Psoas muscle (tissue), 8 donors: ENCODE results near the gene HBG2. TPM values are rescaled to one million over a fixed set of nuclear protein-coding genes. Genes with fewer than 3 reads are reported as not detected.
"Not testable (repeated sequence)": the region's sequence is repeated elsewhere in the genome, so short reads cannot be mapped to it uniquely, and the experiment has no call there.

Source experiments
- ATAC-seq, 4 donors: fragments of 200-7000 bp; cut with Tn5 transposase; one replicate each; pipeline ENCODE4 v1.9.1; 2020; ENCODE audit warnings: moderate library complexity in 3 of 4, mild to moderate bottlenecking in 2 of 4
- DNase-seq, 2 donors: peaks; one replicate each; pipeline ENCODE4 v3.0.0-alpha.2; 2020
- H3K27ac ChIP-seq: fragments of 200-600 bp; one replicate; pipeline ENCODE4 v1.8.0; 2022
- H3K27me3 ChIP-seq, 3 donors: fragments of 200-600 bp in 1 of 3; one replicate each; pipeline versions ENCODE4 v1.6.1 to v1.8.0; 2013 to 2022; ENCODE audit warnings: low read length in 2 of 3, mild to moderate bottlenecking in 2 of 3, moderate library complexity in 1 of 3; ENCODE audit not compliant: insufficient read depth in 3 of 3
- H3K36me3 ChIP-seq, 2 donors: fragments of 200-600 bp in 1 of 2; one replicate each; pipeline versions ENCODE4 v1.6.1 to v1.8.0; 2013 to 2022; ENCODE audit warnings: low read depth in 1 of 2, mild to moderate bottlenecking in 1 of 2, moderate library complexity in 1 of 2; ENCODE audit not compliant: insufficient read depth in 1 of 2
- H3K4me1 ChIP-seq: fragments of 200-600 bp; one replicate; pipeline ENCODE4 v1.8.0; 2022
- H3K4me3 ChIP-seq: fragments of 200-600 bp; one replicate; pipeline ENCODE4 v1.8.0; 2022; ENCODE audit warnings: mild to moderate bottlenecking
- H3K9me3 ChIP-seq: fragments of 200-600 bp; one replicate; pipeline ENCODE4 v1.8.0; 2022
- WGBS, 3 donors: extraction: QIAGEN DNeasy Blood & Tissue Kit; methylation state at CpG; one replicate each; pipeline versions ENCODE4 v1.1.6 to v1.1.7; 2013; 5-methylcytosine and 5-hydroxymethylcytosine counted together
- intact Hi-C, 2 donors: fragments of 100-400 bp; cut with DNase I; formaldehyde crosslinking; loops; one replicate each; pipeline versions ENCODE4 v1.11.0 to v1.14.2; 2022
- polyA plus RNA-seq, 3 donors: library from polyadenylated mRNA; stranded (reverse); fragments of 200-250 nt; gene quantifications; one replicate each; pipeline ENCODE4 v1.2.3, GENCODE V29; 2013
- total RNA-seq, 4 donors: library from RNA; stranded (reverse); fragmentation: NEBNext Ultra II Directional in 2 of 4; extraction: Animal tissue kit (Norgen Biotek cat#: 25700) in 2 of 4; gene quantifications; one replicate each; pipeline versions ENCODE4 v1.2.1 to v1.2.4, GENCODE V29; 2021 to 2023
- TF ChIP-seq, protein P1 (sequence below): fragments of 200-600 bp; IDR thresholded peaks from one replicate; pipeline ENCODE4 v1.8.0; 2022; ENCODE audit warnings: antibody characterized with exemption
- donor health status: healthy with polysubstance abuse.
- donor health status: DM: no; HTN: no; CAD: no; lungs with moderate emphysema.
- donor health status: Bipolar disorder and iron deficiency.
- donor health status: healthy.
- donor health status: DM: yes; HTN: yes; CAD: no.
- donor health status: DM: no; HTN: no; CAD: no.
- donor health status: DM: no; HTN: no; CAD: no.
- donor health status: DM: yes; HTN: yes; CAD: no.

The HBG2 gene
- total and polyA plus RNA-seq, 7 donors, result 1.0 TPM; not detected in 6

DNA sequence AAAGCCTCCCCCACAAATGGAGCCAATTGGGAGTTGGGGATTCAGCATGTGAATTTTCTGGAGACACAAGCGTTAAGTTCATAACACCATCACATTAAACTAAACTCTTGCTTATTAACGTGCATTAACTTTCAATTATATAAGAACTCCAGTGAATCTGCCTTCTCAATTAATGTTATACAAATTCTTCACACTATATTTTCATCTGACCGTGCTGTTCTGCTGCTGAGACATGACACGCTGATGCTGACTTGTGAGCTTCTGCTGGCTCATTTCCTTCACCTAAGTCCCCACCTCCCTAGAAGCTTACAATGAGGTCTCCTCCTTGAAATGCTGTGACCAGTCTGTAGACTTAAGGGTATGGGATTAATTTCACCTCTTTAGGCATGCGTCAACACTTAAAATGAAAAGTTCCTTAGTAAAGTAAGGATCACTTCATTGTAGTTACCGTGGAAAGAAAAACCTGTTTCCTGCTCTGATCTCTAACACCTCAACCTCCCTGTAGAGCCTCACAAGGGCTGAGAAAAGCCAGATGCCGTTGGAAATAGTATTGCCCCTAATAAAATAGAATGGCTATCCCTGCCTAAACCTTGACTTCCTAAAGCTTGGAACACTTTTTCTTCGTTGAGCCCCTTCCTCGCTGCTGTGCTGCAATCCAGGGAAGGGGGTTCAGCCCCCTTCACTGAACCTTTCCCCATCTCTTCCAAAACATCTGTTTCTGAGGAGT is 2.2 kb downstream of the HBG2 start:
- Histone ChIP-seq H3K36me3 (no peaks in the 10 kb centered on the region), H3K9me3 (no peaks in the 10 kb centered on the region), H3K27ac (no peak overlapping the region), H3K4me3 (no peak overlapping the region), H3K4me1 (no peaks in the 10 kb centered on the region), H3K27me3 (no peaks in the 10 kb centered on the region)
- TF ChIP-seq, protein P1, sequence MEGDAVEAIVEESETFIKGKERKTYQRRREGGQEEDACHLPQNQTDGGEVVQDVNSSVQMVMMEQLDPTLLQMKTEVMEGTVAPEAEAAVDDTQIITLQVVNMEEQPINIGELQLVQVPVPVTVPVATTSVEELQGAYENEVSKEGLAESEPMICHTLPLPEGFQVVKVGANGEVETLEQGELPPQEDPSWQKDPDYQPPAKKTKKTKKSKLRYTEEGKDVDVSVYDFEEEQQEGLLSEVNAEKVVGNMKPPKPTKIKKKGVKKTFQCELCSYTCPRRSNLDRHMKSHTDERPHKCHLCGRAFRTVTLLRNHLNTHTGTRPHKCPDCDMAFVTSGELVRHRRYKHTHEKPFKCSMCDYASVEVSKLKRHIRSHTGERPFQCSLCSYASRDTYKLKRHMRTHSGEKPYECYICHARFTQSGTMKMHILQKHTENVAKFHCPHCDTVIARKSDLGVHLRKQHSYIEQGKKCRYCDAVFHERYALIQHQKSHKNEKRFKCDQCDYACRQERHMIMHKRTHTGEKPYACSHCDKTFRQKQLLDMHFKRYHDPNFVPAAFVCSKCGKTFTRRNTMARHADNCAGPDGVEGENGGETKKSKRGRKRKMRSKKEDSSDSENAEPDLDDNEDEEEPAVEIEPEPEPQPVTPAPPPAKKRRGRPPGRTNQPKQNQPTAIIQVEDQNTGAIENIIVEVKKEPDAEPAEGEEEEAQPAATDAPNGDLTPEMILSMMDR, result no peak
- intact Hi-C loops, result no loop called here
- DNase-seq (no peak), ATAC-seq (no peak)
- WGBS, 3 donors, result 44 to 53% (median 45%) methylated on average over 9 of the region's 9 CpGs

DNA sequence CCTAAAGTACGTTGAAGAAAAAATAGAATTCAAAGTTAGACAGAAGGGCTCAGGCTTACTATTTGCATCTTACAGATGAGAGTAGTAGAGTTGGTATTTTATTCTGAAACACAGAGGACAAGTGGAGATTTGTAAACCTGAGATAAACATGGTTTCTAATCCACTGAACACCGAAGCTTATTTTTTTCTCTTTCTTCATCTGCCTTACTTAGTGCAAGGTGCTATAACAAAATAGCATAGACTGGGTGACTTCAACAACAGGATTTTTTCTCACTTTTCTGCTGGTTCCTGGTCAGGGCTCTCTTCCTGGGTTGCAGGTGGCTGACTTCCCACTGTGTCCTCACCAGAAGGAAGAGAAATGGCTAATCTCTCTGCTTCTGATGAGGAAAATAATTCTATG is 2.8 kb downstream of the HBG2 start:
- Histone ChIP-seq H3K4me1 (no peaks in the 10 kb centered on the region), H3K9me3 (no peaks in the 10 kb centered on the region), H3K36me3 (no peaks in the 10 kb centered on the region), H3K4me3 (no peak overlapping the region), H3K27me3 (no peaks in the 10 kb centered on the region), H3K27ac (no peak overlapping the region)
- DNase-seq, result no peak
- TF ChIP-seq, protein P1, result no peak
- intact Hi-C loops, result no loop called here
- 22 to 69% (median 64%) methylated on average over 2 of the region's 2 CpGs for WGBS, 3 donors
- ATAC-seq, result no peak

DNA sequence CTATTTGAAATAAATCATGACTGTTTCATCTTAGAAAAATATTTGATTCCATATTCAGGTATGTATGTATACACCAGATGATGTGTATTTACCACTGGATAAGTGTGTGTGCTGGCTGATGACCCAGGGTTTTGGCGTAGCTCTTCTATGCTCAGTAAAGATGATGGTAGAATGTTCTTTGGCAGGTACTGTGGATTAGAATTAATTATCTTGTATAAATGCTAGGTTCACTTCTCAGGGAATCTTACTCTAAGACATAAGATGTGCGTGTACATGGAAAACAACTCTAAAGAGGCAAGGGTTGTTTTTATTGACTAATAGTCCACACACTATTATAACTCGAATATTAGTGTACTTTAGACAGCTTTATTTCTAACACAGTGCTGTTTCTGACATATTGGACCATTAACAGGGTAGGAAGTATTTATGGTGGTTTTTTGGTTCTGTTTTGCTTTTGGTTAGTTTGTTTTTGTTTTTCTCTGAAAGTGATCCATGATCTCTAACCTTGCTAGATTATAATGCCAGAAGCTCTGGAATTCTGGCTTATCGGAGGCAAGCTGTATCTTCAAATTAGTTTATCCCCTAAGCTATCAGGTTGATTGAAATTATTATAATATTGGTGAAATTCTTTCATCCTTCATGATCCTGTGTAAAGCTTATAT is 3.9 kb downstream of the HBG2 start:
- DNase-seq (no peak), ATAC-seq (no peak)
- Histone ChIP-seq H3K9me3 (no peaks in the 10 kb centered on the region), H3K27me3 (no peaks in the 10 kb centered on the region), H3K4me3 (no peak overlapping the region), H3K36me3 (no peaks in the 10 kb centered on the region), H3K27ac (no peak overlapping the region), H3K4me1 (no peaks in the 10 kb centered on the region)
- intact Hi-C loops, result no loop called here
- 78 to 87% (median 84%) methylated on average over 4 of the region's 4 CpGs for WGBS, 3 donors
- TF ChIP-seq, protein P1, result no peak

DNA sequence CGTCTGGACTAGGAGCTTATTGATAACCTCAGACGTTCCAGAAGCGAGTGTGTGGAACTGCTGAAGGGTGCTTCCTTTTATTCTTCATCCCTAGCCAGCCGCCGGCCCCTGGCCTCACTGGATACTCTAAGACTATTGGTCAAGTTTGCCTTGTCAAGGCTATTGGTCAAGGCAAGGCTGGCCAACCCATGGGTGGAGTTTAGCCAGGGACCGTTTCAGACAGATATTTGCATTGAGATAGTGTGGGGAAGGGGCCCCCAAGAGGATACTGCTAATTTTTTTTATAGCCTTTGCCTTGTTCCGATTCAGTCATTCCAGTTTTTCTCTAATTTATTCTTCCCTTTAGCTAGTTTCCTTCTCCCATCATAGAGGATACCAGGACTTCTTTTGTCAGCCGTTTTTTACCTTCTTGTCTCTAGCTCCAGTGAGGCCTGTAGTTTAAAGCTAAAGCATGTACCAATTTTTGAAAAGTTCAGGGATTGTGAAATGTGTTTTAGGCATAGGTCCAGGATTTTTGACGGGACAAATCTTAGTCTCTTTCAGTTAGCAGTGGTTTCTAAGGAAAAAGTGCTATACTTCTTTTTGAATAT is 4.7 kb downstream of the HBG2 start, which contains the start of gene HBG1:
Gene HBG1 (minus strand): TSS at position 51 of the 590 bp plus-strand sequence. CDS start 53 bp downstream, outside the sequence.
- H3K4me3 ChIP-seq, intact Hi-C loops, ATAC-seq, H3K4me1 ChIP-seq, H3K9me3 ChIP-seq, H3K27me3 ChIP-seq, H3K27ac ChIP-seq, H3K36me3 ChIP-seq, DNase-seq: not testable (repeated sequence)
- 73 to 77% (median 76%) methylated on average over 3 of the region's 9 CpGs for WGBS, 3 donors

DNA sequence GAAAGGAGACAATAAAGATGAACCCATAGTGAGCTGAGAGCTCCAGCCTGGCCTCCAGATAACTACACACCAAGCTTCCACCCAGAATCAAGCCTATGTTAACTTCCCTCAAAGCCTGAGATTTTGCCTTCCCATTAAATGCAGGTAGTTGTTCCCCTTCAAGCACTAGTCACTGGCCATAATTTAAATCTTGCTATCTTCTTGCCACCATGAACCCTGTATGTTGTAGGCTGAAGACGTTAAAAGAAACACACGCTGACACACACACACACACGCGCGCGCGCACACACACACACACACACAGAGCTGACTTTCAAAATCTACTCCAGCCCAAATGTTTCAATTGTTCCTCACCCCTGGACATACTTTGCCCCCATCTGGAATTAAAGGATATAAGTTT is 6.1 kb downstream of the HBG2 start:
- H3K27ac ChIP-seq, intact Hi-C loops, H3K4me1 ChIP-seq, DNase-seq, ATAC-seq, H3K27me3 ChIP-seq, H3K4me3 ChIP-seq, H3K36me3 ChIP-seq, H3K9me3 ChIP-seq: not testable (repeated sequence)
- 23 to 84% (median 76%) methylated on average over 7 of the region's 7 CpGs for WGBS, 3 donors
